Upper lobe of left lung (tissue), 4 donors: ENCODE data around the gene KIF13A.

Source experiments
- EP300 ChIP-seq, 4 donors: sonication (generic); formaldehyde crosslinking; IDR thresholded peaks; one replicate each; pipeline ENCODE4 v1.5.1; 2017; ENCODE audit warnings: antibody characterized with exemption in 4 of 4, control low read depth in 2 of 4
- POLR2AphosphoS5 ChIP-seq, 2 donors: sonication (generic); formaldehyde crosslinking; IDR thresholded peaks; one replicate each; pipeline ENCODE4 v1.5.1; 2017; ENCODE audit warnings: antibody characterized with exemption in 2 of 2
- TF ChIP-seq, protein P1 (sequence below), 6 experiments: fragments of 450-650 bp in 4 of 6; fragments of 200-600 bp in 2 of 6; sonication (generic) in 2 of 6; IDR thresholded peaks; one replicate each; pipeline ENCODE4 v1.5.1; 2016 to 2019; ENCODE audit warnings: antibody characterized with exemption in 6 of 6

DNA sequence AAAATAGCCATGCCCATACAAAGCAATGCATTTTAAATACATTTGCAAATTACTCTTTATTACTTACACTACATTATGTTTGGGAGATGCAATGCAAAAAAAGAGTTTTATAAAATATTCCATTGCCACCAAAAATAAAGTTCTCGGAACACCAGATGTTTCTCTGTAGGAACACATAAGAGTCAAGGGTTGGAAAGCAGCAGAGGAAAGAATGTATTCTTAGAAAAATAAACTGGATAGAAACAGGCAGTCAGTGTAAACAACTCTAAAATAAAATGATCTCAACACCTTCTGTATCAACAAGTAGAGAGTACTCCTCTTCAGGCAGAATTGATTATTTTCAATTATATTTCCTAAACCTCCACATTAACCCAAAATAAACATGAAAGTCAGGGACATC, 28.1 kb downstream of the KIF13A start:
- TF ChIP-seq, protein P1, sequence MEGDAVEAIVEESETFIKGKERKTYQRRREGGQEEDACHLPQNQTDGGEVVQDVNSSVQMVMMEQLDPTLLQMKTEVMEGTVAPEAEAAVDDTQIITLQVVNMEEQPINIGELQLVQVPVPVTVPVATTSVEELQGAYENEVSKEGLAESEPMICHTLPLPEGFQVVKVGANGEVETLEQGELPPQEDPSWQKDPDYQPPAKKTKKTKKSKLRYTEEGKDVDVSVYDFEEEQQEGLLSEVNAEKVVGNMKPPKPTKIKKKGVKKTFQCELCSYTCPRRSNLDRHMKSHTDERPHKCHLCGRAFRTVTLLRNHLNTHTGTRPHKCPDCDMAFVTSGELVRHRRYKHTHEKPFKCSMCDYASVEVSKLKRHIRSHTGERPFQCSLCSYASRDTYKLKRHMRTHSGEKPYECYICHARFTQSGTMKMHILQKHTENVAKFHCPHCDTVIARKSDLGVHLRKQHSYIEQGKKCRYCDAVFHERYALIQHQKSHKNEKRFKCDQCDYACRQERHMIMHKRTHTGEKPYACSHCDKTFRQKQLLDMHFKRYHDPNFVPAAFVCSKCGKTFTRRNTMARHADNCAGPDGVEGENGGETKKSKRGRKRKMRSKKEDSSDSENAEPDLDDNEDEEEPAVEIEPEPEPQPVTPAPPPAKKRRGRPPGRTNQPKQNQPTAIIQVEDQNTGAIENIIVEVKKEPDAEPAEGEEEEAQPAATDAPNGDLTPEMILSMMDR (IDR thresholded peaks at IDR 0.05) = no peak
- TF ChIP-seq POLR2AphosphoS5 (IDR thresholded peaks at IDR 0.05) (no peak), EP300 (IDR thresholded peaks at IDR 0.05) (no peak)
